B cell (primary cell): Measurements from ENCODE around the gene GPC3. TPM values are rescaled to one million over a fixed set of nuclear protein-coding genes. Genes with fewer than 3 reads are reported as not detected.

Experiments used
- ATAC-seq: fragments of 200-7000 bp; cut with Tn5 transposase; one replicate; pipeline ENCODE4 v1.10.0; 2021; ENCODE audit warnings: low read depth, mild to moderate bottlenecking, moderate number of reproducible peaks, moderate library complexity
- CTCF ChIA-PET: fragments of 350-600 bp; sonication (Branson Sonifier 250); formaldehyde crosslinking; loops from one replicate; lab custom pipeline; 2021; ENCODE audit warnings: antibody characterized with exemption, inconsistent platforms; lab: Charles Lee
- POLR2A ChIA-PET: fragments of 350-600 bp; sonication (Branson Sonifier 250); formaldehyde crosslinking; loops from one replicate; lab custom pipeline; 2021; ENCODE audit warnings: antibody characterized with exemption; lab: Charles Lee
- DNase-seq: peaks from one replicate; pipeline ENCODE4 v3.0.0; 2013
- H2AFZ ChIP-seq: 2 replicates; pipeline ENCODE4 v1.6.1; 2012; ENCODE audit warnings: mild to moderate bottlenecking, low read depth, low read length; ENCODE audit not compliant: insufficient read depth, poor library complexity, severe bottlenecking
- H3K27ac ChIP-seq, 2 donors: 1 replicate in 1 of 2; 2 replicates in 1 of 2; pipeline ENCODE4 v1.5.1; 2012 to 2013; ENCODE audit warnings: low read length in 2 of 2, mild to moderate bottlenecking in 2 of 2, moderate library complexity in 1 of 2
- H3K27me3 ChIP-seq, 4 experiments: fragments of 200-600 bp in 1 of 4; sonication (generic) in 1 of 4; replicated peaks in 1 of 4; 1 replicate in 2 of 4; 2 replicates in 2 of 4; pipeline versions ENCODE4 v1.6.1 to v1.7.0; 2013 to 2016; ENCODE audit warnings: low read length in 3 of 4, mild to moderate bottlenecking in 2 of 4, mixed read lengths in 1 of 4, moderate library complexity in 1 of 4; ENCODE audit not compliant: insufficient read depth in 4 of 4, control insufficient read depth in 3 of 4; ENCODE audit errors: control extremely low read depth in 1 of 4
- H3K36me3 ChIP-seq, 2 experiments: replicated peaks in 1 of 2; 1 replicate in 1 of 2; 2 replicates in 1 of 2; pipeline versions ENCODE4 v1.6.1 to v1.7.1; 2013; ENCODE audit warnings: low read length in 1 of 2; ENCODE audit not compliant: insufficient read depth in 2 of 2, control insufficient read depth in 1 of 2; ENCODE audit errors: control extremely low read depth in 1 of 2, extremely low read depth in 1 of 2
- H3K4me1 ChIP-seq, 2 donors: fragments of 200-600 bp in 1 of 2; sonication (generic) in 1 of 2; 1 replicate in 1 of 2; 2 replicates in 1 of 2; pipeline versions ENCODE4 v1.5.1 to v1.6.1; 2013 to 2017; ENCODE audit warnings: low read length in 2 of 2; ENCODE audit not compliant: control insufficient read depth in 2 of 2, insufficient read depth in 2 of 2
- H3K4me2 ChIP-seq: replicated peaks from 2 replicates; pipeline ENCODE3; 2012; ENCODE audit warnings: mild to moderate bottlenecking, low read depth, low read length; ENCODE audit not compliant: poor library complexity, severe bottlenecking
- H3K4me3 ChIP-seq, 5 experiments: fragments of 200-600 bp in 1 of 5; sonication (generic) in 1 of 5; 1 replicate in 3 of 5; 2 replicates in 2 of 5; pipeline versions ENCODE4 v1.5.1 to v1.7.0; 2011 to 2016; ENCODE audit warnings: low read length in 4 of 5, mild to moderate bottlenecking in 4 of 5, low read depth in 2 of 5, control low read depth in 1 of 5, moderate library complexity in 1 of 5; ENCODE audit not compliant: insufficient read depth in 1 of 5; ENCODE audit errors: control extremely low read depth in 1 of 5, extremely low read depth in 1 of 5
- H3K79me2 ChIP-seq: fragments of 200-600 bp; sonication (generic); one replicate; pipeline ENCODE4 v1.6.0; 2016; ENCODE audit warnings: low read length; ENCODE audit not compliant: control insufficient read depth, insufficient read depth
- H3K9ac ChIP-seq: fragments of 200-600 bp; sonication (generic); 2 replicates; pipeline ENCODE4 v1.6.1; 2017; ENCODE audit warnings: mild to moderate bottlenecking, low read length, moderate library complexity
- H3K9me3 ChIP-seq, 3 donors: one replicate each; pipeline versions ENCODE4 v1.6.1 to v1.7.1; 2013; ENCODE audit warnings: low read length in 2 of 3; ENCODE audit not compliant: control insufficient read depth in 2 of 3, insufficient read depth in 1 of 3; ENCODE audit errors: control extremely low read depth in 1 of 3
- H4K20me1 ChIP-seq: 2 replicates; pipeline ENCODE4 v1.6.0; 2012; ENCODE audit warnings: mild to moderate bottlenecking, low read length; ENCODE audit not compliant: insufficient read depth, control insufficient read depth, poor library complexity, severe bottlenecking
- H3K27ac Mint-ChIP-seq: one replicate; pipeline ENCODE4 v1.8.0; 2021; ENCODE audit warnings: mixed read lengths
- H3K27me3 Mint-ChIP-seq: one replicate; pipeline ENCODE4 v1.8.0; 2021; ENCODE audit warnings: mixed read lengths
- H3K4me1 Mint-ChIP-seq: one replicate; pipeline ENCODE4 v1.8.0; 2021; ENCODE audit warnings: mixed read lengths
- H3K4me3 Mint-ChIP-seq: one replicate; pipeline ENCODE4 v1.8.0; 2021; ENCODE audit warnings: mixed read lengths
- H3K9me3 Mint-ChIP-seq: one replicate; pipeline ENCODE4 v1.8.0; 2022; ENCODE audit warnings: mixed read lengths; ENCODE audit not compliant: insufficient read depth
- CTCF ChIP-seq: fragments of 200-600 bp; IDR thresholded peaks from one replicate; pipeline ENCODE4 v1.8.0; 2022; ENCODE audit warnings: antibody characterized with exemption, mild to moderate bottlenecking
- EZH2 ChIP-seq: IDR thresholded peaks from 2 replicates; pipeline ENCODE4 v1.6.1; 2012; ENCODE audit warnings: borderline replicate concordance, low read depth, mild to moderate bottlenecking, moderate library complexity, low read length; ENCODE audit not compliant: insufficient read depth, poor library complexity, severe bottlenecking
- WGBS: methylation state at CpG from one replicate; pipeline ENCODE4 v1.1.5; 2013; ENCODE audit warnings: missing lambda C conversion rate; ENCODE audit not compliant: insufficient coverage; 5-methylcytosine and 5-hydroxymethylcytosine counted together
- intact Hi-C: fragments of 100-400 bp; cut with micrococcal nuclease; formaldehyde crosslinking; loops from one replicate; pipeline ENCODE4 v1.10.0; 2022
- polyA plus RNA-seq: library from polyadenylated mRNA; depleted of rRNA; stranded (reverse); fragments of >200 nt; gene quantifications from 2 replicates; pipeline ENCODE4 v1.2.3, GENCODE V29; 2012
- total RNA-seq, 2 donors: library from RNA; stranded (reverse); fragments of 120-200 nt in 1 of 2; gene quantifications; 1 replicate in 1 of 2; 2 replicates in 1 of 2; pipeline versions ENCODE4 v1.2.3 to v1.2.4, GENCODE V29; 2013 to 2022

GPC3 gene
- total and polyA plus RNA-seq, 2 donors (not counting 1 experiment from before 2014, with no cell fraction given) = not detected

- no peak overlapping the region for H3K4me3 ChIP-seq
- H3K79me2 ChIP-seq = no peaks in the 10 kb centered on the region
- no peaks in the 10 kb centered on the region for H3K9me3 Mint-ChIP-seq
- H3K27me3 ChIP-seq = no peaks in the 10 kb centered on the region
- H3K4me1 ChIP-seq = no peaks in the 10 kb centered on the region
- no peaks in the 10 kb centered on the region for H3K4me1 Mint-ChIP-seq
- no peak overlapping the region for H3K4me2 ChIP-seq
- no peak overlapping the region for H3K27ac Mint-ChIP-seq
- intact Hi-C loops = no loop called here
- ChIA-PET CTCF (no interaction called here), POLR2A (no interaction called here)
- H2AFZ ChIP-seq = no peak overlapping the region
- no peaks in the 10 kb centered on the region for H4K20me1 ChIP-seq
- no peaks in the 10 kb centered on the region for H3K9me3 ChIP-seq
- no CpG with 5 or more reads among the region's 3 CpGs for WGBS
- no peaks in the 10 kb centered on the region for H3K36me3 ChIP-seq
- ATAC-seq (no peak), DNase-seq (no peak)
- H3K27ac ChIP-seq = no peak overlapping the region
- TF ChIP-seq CTCF (no peak), EZH2 (no peak)
- no peaks in the 10 kb centered on the region for H3K27me3 Mint-ChIP-seq
- no peak overlapping the region for H3K4me3 Mint-ChIP-seq
- no peak overlapping the region for H3K9ac ChIP-seq
Observed at GRCh38 chrX:133537142-133537541, 448.3 kb downstream of the GPC3 start.

GRCh38 chrX:133535066-133535465, 450.3 kb downstream of the GPC3 start:
- Histone ChIP-seq H3K27ac (no peak overlapping the region), H3K79me2 (no peaks in the 10 kb centered on the region), H3K27me3 (no peaks in the 10 kb centered on the region), H3K9ac (no peak overlapping the region), H3K4me2 (no peak overlapping the region), H3K4me3 (no peak overlapping the region), H2AFZ (no peak overlapping the region), H3K36me3 (no peaks in the 10 kb centered on the region), H3K9me3 (no peaks in the 10 kb centered on the region), H3K4me1 (no peaks in the 10 kb centered on the region), H4K20me1 (no peaks in the 10 kb centered on the region)
- 40% methylated on average over 1 of the region's 2 CpGs for WGBS
- H3K27ac Mint-ChIP-seq = no peak overlapping the region
- DNase-seq (no peak), ATAC-seq (no peak)
- intact Hi-C loops = no loop called here
- POLR2A ChIA-PET = no interaction called here
- no peak overlapping the region for H3K4me3 Mint-ChIP-seq
- no peaks in the 10 kb centered on the region for H3K4me1 Mint-ChIP-seq
- TF ChIP-seq CTCF (no peak), EZH2 (no peak)
- no peaks in the 10 kb centered on the region for H3K9me3 Mint-ChIP-seq
- CTCF ChIA-PET = no interaction called here
- no peaks in the 10 kb centered on the region for H3K27me3 Mint-ChIP-seq
